Ascending aorta (tissue), 2 donors: Measurements from ENCODE around the gene PTPRE. TPM values are rescaled to one million over a fixed set of nuclear protein-coding genes. Genes with fewer than 3 reads are reported as not detected.

ENCODE experiments used
- DNase-seq, 2 donors: peaks; one replicate each; pipeline ENCODE4 v3.0.0-alpha.2; 2019; ENCODE audit warnings: low spot score in 2 of 2
- H3K27ac ChIP-seq, 2 donors: fragments of 200-600 bp; sonication (generic); one replicate each; pipeline ENCODE4 v1.5.1; 2016 to 2017; ENCODE audit warnings: mild to moderate bottlenecking in 1 of 2
- H3K27me3 ChIP-seq: fragments of 200-600 bp; sonication (generic); one replicate; pipeline ENCODE4 v1.5.1; 2017
- H3K36me3 ChIP-seq, 2 donors: fragments of 200-600 bp; sonication (generic); one replicate each; pipeline ENCODE4 v1.5.1; 2016
- H3K4me1 ChIP-seq, 2 donors: fragments of 200-600 bp; sonication (generic); one replicate each; pipeline ENCODE4 v1.5.1; 2016 to 2017; ENCODE audit warnings: mild to moderate bottlenecking in 1 of 2
- H3K4me3 ChIP-seq, 2 donors: fragments of 200-600 bp; sonication (generic); one replicate each; pipeline ENCODE4 v1.5.1; 2016 to 2017; ENCODE audit warnings: mild to moderate bottlenecking in 1 of 2
- H3K9me3 ChIP-seq, 2 donors: fragments of 200-600 bp; sonication (generic); one replicate each; pipeline ENCODE4 v1.5.1; 2016
- intact Hi-C: fragments of 100-400 bp; cut with DNase I; formaldehyde crosslinking; loops from one replicate; pipeline ENCODE4 v1.15.1; 2023
- total RNA-seq: library from RNA; depleted of rRNA; stranded (reverse); fragments of >200 nt; gene quantifications from one replicate; pipeline ENCODE4 v1.1.0, GENCODE V29; 2016
- TF ChIP-seq, protein P1 (sequence below), 3 experiments: fragments of 200-600 bp in 2 of 3; fragments of 450-650 bp in 1 of 3; sonication (generic) in 2 of 3; IDR thresholded peaks; one replicate each; pipeline ENCODE4 v1.5.1; 2016 to 2019; ENCODE audit warnings: antibody characterized with exemption in 3 of 3, mild to moderate bottlenecking in 1 of 3, moderate library complexity in 1 of 3

Gene PTPRE
- total RNA-seq, 1 donor from 2014 or later, result 14.5 TPM

DNA sequence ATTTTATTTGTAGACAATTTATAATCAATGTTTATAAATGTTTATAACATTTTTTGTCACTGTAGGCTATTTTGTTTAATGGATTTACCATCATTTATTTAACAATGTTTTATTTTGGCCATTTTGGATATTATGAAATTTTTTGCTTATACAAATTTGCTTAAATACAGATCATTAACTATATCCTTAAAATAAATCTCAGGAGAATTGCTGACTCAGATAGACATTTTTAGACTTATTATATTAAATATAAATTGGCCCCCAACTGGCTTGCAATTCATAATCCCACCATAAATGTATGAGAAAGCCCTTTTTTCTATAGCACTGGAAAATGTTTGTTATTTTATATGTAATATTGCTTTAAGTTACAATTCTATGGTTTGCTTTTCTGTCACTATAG lies 10.3 kb upstream of the PTPRE start:
- TF ChIP-seq, protein P1, sequence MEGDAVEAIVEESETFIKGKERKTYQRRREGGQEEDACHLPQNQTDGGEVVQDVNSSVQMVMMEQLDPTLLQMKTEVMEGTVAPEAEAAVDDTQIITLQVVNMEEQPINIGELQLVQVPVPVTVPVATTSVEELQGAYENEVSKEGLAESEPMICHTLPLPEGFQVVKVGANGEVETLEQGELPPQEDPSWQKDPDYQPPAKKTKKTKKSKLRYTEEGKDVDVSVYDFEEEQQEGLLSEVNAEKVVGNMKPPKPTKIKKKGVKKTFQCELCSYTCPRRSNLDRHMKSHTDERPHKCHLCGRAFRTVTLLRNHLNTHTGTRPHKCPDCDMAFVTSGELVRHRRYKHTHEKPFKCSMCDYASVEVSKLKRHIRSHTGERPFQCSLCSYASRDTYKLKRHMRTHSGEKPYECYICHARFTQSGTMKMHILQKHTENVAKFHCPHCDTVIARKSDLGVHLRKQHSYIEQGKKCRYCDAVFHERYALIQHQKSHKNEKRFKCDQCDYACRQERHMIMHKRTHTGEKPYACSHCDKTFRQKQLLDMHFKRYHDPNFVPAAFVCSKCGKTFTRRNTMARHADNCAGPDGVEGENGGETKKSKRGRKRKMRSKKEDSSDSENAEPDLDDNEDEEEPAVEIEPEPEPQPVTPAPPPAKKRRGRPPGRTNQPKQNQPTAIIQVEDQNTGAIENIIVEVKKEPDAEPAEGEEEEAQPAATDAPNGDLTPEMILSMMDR (IDR thresholded peaks at IDR 0.05), result no peak
- no peaks in the 10 kb centered on the region for H3K36me3 ChIP-seq
- H3K4me1 ChIP-seq, result no peaks in the 10 kb centered on the region
- intact Hi-C loops, result no loop called here
- H3K4me3 ChIP-seq, result no peak overlapping the region
- DNase-seq, result no peak
- no peak overlapping the region for H3K27ac ChIP-seq
- no peaks in the 10 kb centered on the region for H3K27me3 ChIP-seq
- H3K9me3 ChIP-seq, result peaks cover 0 to 3% of the 10 kb centered on the region in 2 donors

DNA sequence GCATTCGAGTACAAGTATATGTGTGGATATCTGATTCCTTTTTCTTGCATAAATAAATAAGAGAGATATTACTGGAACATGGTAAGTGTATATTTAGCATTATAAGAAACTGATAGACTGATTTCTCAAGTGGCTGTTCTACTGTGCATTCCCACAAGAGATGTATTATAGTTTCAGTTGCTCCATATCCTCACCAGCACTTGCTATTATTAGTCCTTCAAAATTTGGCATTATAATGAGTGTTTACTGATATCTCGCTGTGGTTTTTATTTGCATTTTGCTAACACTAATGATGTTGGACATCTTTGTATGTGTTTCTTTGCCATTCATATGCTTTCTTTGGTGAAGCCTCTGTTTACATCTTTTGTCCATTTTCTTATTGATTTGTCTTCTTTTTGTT lies 9.7 kb upstream of the PTPRE start:
- no peak for DNase-seq
- intact Hi-C loops, result no loop called here
- no peaks in the 10 kb centered on the region for H3K36me3 ChIP-seq
- no peak overlapping the region for H3K4me3 ChIP-seq
- H3K27me3 ChIP-seq, result no peaks in the 10 kb centered on the region
- no peak overlapping the region for H3K27ac ChIP-seq
- H3K9me3 ChIP-seq, result peaks cover 0 to 3% of the 10 kb centered on the region in 2 donors
- TF ChIP-seq, protein P1 (IDR thresholded peaks at IDR 0.05), result no peak
- H3K4me1 ChIP-seq, result no peaks in the 10 kb centered on the region

DNA sequence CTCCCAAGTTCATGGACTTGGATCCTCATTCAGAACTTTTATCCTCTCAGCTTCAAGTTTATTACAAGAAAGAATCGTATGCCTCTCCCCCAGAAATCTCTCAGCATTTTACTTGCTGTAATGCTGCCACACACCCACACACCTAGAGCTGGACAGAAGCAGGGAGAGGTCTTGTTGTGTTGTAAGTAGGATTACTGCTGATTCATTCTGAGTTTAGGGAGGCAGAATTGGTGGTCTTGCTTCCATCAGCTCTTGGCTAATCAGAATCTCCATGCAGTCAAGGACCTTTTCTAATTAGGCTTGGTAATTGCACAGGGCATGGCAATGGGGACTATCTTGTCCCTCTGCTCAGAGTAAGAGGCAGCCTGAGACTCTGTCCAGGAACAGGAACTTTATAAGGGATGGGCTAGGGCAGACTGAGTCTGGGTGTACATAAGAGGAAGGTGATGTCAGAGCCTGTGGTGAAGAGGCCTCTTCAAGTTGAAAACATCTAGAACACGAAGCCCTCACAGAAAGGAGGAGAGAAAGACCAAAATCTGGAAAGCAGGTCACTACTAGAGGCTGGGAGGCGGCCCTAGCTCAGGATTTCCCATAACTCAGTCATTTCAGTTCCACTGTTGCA lies 7.0 kb upstream of the PTPRE start:
- TF ChIP-seq, protein P1 (IDR thresholded peaks at IDR 0.05), result no peak
- H3K27ac ChIP-seq, result no peak overlapping the region
- H3K36me3 ChIP-seq, result no peaks in the 10 kb centered on the region
- peaks cover 0 to 3% of the 10 kb centered on the region in 2 donors for H3K9me3 ChIP-seq
- no peak overlapping the region for H3K4me3 ChIP-seq
- intact Hi-C loops, result no loop called here
- no peaks in the 10 kb centered on the region for H3K27me3 ChIP-seq
- DNase-seq, result no peak
- no peaks in the 10 kb centered on the region for H3K4me1 ChIP-seq

DNA sequence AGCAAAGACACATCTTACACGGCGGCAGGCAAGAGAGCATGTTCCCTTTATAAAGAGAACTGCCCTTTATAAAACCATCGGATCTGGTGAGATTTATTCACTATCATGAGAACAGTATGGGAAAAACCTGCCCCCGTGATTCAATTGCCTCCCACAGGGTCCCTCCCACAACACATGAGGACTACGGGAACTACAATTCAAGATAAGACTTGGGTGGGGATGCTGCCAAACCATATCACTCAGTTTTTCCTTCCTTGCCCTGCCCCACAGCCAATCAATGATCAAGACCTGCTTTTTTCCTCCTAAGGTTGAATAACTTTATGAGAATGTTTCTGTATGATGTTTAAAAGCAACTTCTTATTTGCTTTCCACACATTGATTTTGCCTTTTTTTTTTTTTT lies 3.1 kb upstream of the PTPRE start:
- TF ChIP-seq, protein P1 (IDR thresholded peaks at IDR 0.05), result no peak
- Histone ChIP-seq H3K36me3 (no peaks in the 10 kb centered on the region), H3K27me3 (no peaks in the 10 kb centered on the region), H3K27ac (no peak overlapping the region), H3K9me3 (no peaks in the 10 kb centered on the region), H3K4me1 (peaks cover 0 to 11% of the 10 kb centered on the region in 2 donors), H3K4me3 (no peak overlapping the region)
- no peak for DNase-seq
- intact Hi-C loops, result no loop called here

DNA sequence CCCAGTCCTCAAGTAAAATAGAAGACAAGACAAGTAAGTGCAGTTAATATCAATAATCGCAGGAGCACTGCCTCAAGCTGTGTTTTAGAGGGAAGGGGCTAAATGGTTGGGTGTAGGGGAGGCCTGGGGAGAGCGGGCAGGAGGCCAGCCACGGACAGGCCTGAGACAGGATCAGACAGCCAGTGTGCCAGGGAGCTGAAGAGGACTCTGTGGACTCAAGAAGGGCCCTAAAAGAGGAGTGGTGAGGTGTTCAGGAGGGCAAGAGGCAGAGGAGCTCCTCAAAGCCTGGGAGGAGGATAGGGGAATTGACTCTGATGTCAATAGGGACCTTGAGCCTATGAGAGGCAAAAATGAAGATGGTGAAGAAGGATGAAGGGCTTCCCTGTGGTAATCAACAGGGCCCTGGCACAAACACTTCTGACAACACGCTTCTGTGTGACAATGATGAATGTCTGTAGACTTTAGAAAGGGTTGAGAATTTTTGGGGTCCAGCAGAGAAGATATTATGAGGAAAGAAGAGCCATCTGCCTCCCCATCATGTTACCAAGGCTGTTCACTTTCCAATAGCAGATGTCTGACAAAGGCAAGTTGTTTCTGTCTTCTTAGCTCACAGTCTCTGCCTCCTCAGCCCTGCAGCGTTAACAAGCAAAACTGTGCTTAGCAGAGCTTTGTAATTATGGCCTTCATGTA lies 2.4 kb upstream of the PTPRE start:
- H3K9me3 ChIP-seq, result no peaks in the 10 kb centered on the region
- intact Hi-C loops, result no loop called here
- no peak overlapping the region for H3K27ac ChIP-seq
- no peak overlapping the region for H3K4me3 ChIP-seq
- TF ChIP-seq, protein P1 (IDR thresholded peaks at IDR 0.05), result no peak
- no peak for DNase-seq
- no peaks in the 10 kb centered on the region for H3K36me3 ChIP-seq
- H3K27me3 ChIP-seq, result no peaks in the 10 kb centered on the region
- H3K4me1 ChIP-seq, result peaks cover 0 to 11% of the 10 kb centered on the region in 2 donors
